Right lobe of liver (tissue), 4 donors: ENCODE results near the gene TAB2.

Source experiments
- CTCF ChIP-seq, 4 donors: fragments of 200-600 bp in 3 of 4; fragments of 450-650 bp in 1 of 4; IDR thresholded peaks; one replicate each; pipeline versions ENCODE4 v1.5.1 to v1.8.0; 2016 to 2022; ENCODE audit warnings: antibody characterized with exemption in 4 of 4, mild to moderate bottlenecking in 2 of 4
- POLR2A ChIP-seq: fragments of 450-650 bp; IDR thresholded peaks from one replicate; pipeline ENCODE4 v1.6.1; 2017; ENCODE audit warnings: antibody characterized with exemption, mild to moderate bottlenecking
- donor health status: DM: no; HTN: no; CAD: no.
- donor health status: DM: no; HTN: no; CAD: no.
- donor health status: DM: no; HTN: yes; CAD: no.

GRCh38 chr6:149400050-149400449 lies 82.5 kb downstream of the TAB2 start, which contains the start of gene SUMO4:
- TF ChIP-seq CTCF (IDR thresholded peaks at IDR 0.05): no peak
- no peak for TF ChIP-seq POLR2A
